ENCODE data around the gene PTPRD.

- TF ChIP-seq, protein P1, sequence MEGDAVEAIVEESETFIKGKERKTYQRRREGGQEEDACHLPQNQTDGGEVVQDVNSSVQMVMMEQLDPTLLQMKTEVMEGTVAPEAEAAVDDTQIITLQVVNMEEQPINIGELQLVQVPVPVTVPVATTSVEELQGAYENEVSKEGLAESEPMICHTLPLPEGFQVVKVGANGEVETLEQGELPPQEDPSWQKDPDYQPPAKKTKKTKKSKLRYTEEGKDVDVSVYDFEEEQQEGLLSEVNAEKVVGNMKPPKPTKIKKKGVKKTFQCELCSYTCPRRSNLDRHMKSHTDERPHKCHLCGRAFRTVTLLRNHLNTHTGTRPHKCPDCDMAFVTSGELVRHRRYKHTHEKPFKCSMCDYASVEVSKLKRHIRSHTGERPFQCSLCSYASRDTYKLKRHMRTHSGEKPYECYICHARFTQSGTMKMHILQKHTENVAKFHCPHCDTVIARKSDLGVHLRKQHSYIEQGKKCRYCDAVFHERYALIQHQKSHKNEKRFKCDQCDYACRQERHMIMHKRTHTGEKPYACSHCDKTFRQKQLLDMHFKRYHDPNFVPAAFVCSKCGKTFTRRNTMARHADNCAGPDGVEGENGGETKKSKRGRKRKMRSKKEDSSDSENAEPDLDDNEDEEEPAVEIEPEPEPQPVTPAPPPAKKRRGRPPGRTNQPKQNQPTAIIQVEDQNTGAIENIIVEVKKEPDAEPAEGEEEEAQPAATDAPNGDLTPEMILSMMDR (IDR thresholded peaks at IDR 0.05) = no peak
- no peak for TF ChIP-seq POLR2A (IDR thresholded peaks at IDR 0.05)
These were observed 860.1 kb downstream of the PTPRD start for GRCh38 chr9:9752722-9753121.

Measured in thyroid gland (tissue), 4 donors.